SK-N-MC (cell line): ENCODE measurements around the gene SELENON.

Experiments
- DNase-seq: peaks from one replicate; pipeline ENCODE4 v3.0.0-alpha.2; 2011; ENCODE audit warnings: low read depth, low spot score
- H3K27ac ChIP-seq: fragments of 200-600 bp; sonication (generic); 2 replicates; pipeline ENCODE4 v1.5.1; 2016; ENCODE audit warnings: mixed run types
- H3K36me3 ChIP-seq: fragments of 200-600 bp; sonication (generic); 2 replicates; pipeline ENCODE4 v1.6.1; 2017; ENCODE audit warnings: antibody characterized with exemption, low read length, mixed read lengths; ENCODE audit not compliant: insufficient read depth
- H3K4me3 ChIP-seq: fragments of 200-600 bp; sonication (generic); 2 replicates; pipeline ENCODE4 v1.5.1; 2016
- H3K9ac ChIP-seq: fragments of 200-600 bp; sonication (generic); 2 replicates; pipeline ENCODE4 v1.8.0; 2017; ENCODE audit warnings: mixed run types, mixed read lengths; ENCODE audit not compliant: insufficient read length
- H3K9me3 ChIP-seq: fragments of 200-600 bp; sonication (generic); 2 replicates; pipeline ENCODE4 v1.6.1; 2017; ENCODE audit warnings: low read depth, mild to moderate bottlenecking, antibody characterized with exemption, low read length, moderate library complexity, mixed read lengths
- EZH2 ChIP-seq: fragments of 200-600 bp; sonication (generic); IDR thresholded peaks from one replicate; pipeline ENCODE4 v1.6.1; 2017; ENCODE audit warnings: antibody characterized with exemption
- FOXP2 ChIP-seq: optimal IDR thresholded peaks from 2 replicates; pipeline ENCODE3; 2011; ENCODE audit warnings: mild to moderate bottlenecking, moderate library complexity; ENCODE audit not compliant: insufficient read depth; ENCODE audit errors: extremely low read length, control extremely low read depth
- POLR2AphosphoS5 ChIP-seq: IDR thresholded peaks from 2 replicates; pipeline ENCODE4 v1.6.1; 2012; ENCODE audit warnings: mild to moderate bottlenecking, low read depth, low read length, borderline replicate concordance

The SELENON gene

DNA sequence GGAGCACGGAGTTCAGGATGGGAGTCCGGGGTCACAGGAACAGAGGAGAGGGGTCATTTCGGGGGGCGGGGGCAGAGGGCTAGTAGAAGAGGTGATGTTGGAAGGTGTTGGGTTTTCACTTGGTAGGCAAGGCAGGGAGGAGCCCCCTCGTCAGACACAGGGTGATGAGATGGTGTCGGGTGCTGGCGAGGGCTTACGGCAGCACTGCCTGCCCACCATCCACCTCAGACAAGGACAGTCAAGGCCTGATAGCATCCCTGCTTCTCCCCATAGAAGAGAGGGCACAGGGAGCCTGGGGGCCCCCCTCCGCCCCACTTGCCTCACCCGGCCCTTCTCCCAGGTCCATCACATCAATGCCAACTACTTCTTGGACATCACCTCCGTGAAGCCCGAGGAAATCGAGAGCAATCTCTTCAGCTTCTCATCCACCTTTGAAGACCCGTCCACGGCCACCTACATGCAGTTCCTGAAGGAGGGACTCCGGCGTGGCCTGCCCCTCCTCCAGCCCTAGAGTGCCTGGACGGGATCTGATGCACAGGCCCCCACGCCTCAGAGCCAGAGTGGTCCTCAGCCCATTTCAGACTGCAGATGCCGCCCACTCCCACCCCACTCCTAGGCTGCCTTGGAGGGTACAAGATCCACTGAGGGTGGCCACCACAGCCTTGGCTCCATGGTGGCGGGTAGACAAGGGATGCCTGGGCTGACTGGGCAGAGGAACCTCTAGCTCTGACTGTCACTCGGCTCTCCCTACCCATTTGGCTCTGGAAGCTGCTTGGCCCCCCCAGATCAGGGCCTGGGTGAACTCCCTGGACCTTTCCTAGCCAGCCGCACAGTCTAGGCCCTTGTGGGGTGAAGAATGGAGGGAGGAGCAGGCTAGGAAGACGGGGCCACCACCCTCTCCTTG, 15.5 kb downstream of the SELENON start:
- Histone ChIP-seq H3K9ac (no peak overlapping the region), H3K27ac (no peak overlapping the region), H3K4me3 (no peak overlapping the region), H3K9me3 (no peaks in the 10 kb centered on the region), H3K36me3 (no peaks in the 10 kb centered on the region)
- TF ChIP-seq POLR2AphosphoS5 (no peak), FOXP2 (no peak), EZH2 (no peak)
- DNase-seq = no peak

- H3K27ac ChIP-seq = no peak overlapping the region
- DNase-seq = no peak
- H3K9me3 ChIP-seq = no peaks in the 10 kb centered on the region
- TF ChIP-seq POLR2AphosphoS5 (no peak), FOXP2 (no peak), EZH2 (no peak)
- no peak overlapping the region for H3K4me3 ChIP-seq
- H3K36me3 ChIP-seq = no peaks in the 10 kb centered on the region
- no peak overlapping the region for H3K9ac ChIP-seq
Observed at GRCh38 chr1:25816112-25816718, 16.2 kb downstream of the SELENON start.

DNA sequence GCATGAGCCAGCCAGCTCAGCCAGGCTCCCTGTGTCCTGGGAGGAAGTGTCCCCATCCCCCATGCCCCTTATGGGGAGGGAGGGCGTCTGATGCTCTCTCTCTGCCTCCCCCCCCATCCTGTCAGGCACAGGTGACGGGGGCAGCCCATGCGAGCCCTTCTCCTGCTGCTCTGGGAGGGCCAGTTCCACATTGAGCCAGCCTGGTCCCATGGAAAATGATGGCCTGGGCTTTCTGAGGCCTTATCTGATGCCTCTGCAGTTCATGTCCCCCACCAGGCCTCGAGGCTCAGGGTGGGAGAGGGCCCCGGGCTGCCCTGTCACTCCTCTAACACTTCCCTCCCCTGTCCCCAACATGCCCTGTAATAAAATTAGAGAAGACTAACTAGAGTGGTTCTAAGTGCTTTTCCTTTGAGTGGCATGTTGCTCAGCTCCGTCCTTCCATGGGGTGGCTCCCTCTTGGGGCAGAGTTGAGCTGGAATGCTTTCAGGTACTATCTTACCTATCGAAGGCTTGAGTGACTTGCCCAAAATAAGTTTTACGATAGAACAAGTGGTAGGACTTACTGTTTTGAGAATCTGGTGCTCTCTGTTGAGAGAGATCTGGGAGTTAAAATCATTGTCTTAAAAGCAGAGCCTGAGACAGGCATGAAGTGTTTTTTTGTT, 18.0 kb downstream of the SELENON start:
- no peak for DNase-seq
- H3K27ac ChIP-seq = peak overlapping the region; percentile 86; the same call in 1 of the 2 replicates
- H3K9ac ChIP-seq = peak overlapping the region; percentile 90
- H3K36me3 ChIP-seq = no peaks in the 10 kb centered on the region
- H3K4me3 ChIP-seq = peak overlapping the region; percentile 98
- no peaks in the 10 kb centered on the region for H3K9me3 ChIP-seq
- TF ChIP-seq EZH2 (no peak), FOXP2 (no peak), POLR2AphosphoS5 (no peak)

DNA sequence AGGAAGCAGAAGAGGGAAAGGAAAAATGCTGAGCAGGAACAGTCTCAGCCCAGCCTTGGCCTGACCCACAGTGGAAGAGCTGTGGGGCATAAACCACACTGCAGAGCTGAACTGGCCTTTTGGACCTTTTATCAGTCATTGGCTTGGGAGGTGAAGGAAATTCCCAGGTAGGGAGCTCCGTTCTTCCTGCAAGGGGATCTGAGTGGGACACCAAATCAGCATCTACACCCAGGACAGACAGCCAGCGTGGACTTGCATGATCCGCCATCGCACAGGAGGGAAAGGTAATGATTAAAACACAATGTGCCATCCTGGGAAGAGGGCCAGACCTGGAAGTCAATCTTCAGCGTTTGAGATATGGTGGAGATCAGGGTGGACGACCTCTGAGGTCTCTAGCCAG, 18.6 kb downstream of the SELENON start:
- no peaks in the 10 kb centered on the region for H3K36me3 ChIP-seq
- H3K4me3 ChIP-seq = peak overlapping the region; percentile 98
- TF ChIP-seq EZH2 = no peak
- no peak for TF ChIP-seq POLR2AphosphoS5
- TF ChIP-seq FOXP2 = no peak
- H3K9me3 ChIP-seq = no peaks in the 10 kb centered on the region
- no peak for DNase-seq
- peak overlapping the region; percentile 86 for H3K27ac ChIP-seq
- peak overlapping the region; percentile 90 for H3K9ac ChIP-seq

DNA sequence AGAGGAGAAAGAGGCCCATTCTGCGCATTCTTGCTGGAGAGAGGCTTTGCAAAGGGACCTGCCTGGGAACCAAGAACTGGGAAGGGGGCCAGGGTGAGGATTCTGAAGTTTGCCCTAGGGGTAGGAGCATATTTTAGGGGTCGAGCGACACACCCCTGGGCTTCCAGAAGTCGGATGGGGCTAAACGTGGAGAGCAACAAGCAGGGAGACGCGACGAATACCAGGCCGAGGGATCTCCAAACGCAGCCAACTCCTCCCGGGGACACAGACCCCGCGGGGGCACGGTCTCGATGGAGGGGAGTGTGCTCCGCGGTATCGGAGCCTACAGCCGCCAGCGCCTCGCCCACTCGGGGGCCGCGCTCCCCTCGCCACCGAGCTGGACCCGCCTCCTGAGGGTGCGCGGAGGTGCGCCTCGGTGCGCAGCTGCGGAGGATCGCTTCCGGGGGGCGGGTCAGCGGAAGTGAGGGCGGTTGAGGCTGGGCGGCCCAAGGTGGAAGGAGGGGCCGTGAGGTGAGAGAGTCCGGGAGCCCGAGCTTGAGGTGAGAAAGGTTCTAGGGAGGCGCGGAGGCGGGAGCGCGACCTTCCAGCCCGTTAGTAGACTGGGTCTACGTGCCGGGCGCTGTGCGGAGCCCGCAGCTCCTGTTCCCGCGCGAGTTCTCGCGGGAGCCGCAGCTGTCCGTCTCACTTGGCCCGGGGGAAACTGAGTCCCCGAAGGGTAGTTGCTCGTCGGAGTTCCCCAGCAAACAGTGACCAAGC, 19.7 kb downstream of the SELENON start, which contains the start of gene MTFR1L:
TSS of gene MTFR1L (plus strand) at position 464 of the 756 bp plus-strand sequence. CDS start 3,151 bp downstream, outside the sequence.
- no peak for DNase-seq
- peak within 1 kb of the TSS; percentile 98 for H3K4me3 ChIP-seq
- H3K9me3 ChIP-seq = no peaks in the 10 kb centered on the region
- peak within 1 kb of the TSS; percentile 86 for H3K27ac ChIP-seq
- TF ChIP-seq POLR2AphosphoS5 = peak; percentile 89
- no peak for TF ChIP-seq FOXP2
- H3K9ac ChIP-seq = peak within 1 kb of the TSS; percentile 90
- no peaks in the 10 kb centered on the region for H3K36me3 ChIP-seq

GRCh38 chr1:25820247-25821111, 20.5 kb downstream of the SELENON start:
- DNase-seq = no peak
- H3K4me3 ChIP-seq = peak overlapping the region; percentile 98
- no peak overlapping the region; the same call in 1 of the 2 replicates for H3K27ac ChIP-seq
- TF ChIP-seq EZH2 (no peak), POLR2AphosphoS5 (0 out of 2 replicates have a peak, but pooled peaks have one; percentile 7), FOXP2 (no peak)
- peak overlapping the region; percentile 90 for H3K9ac ChIP-seq
- no peaks in the 10 kb centered on the region for H3K36me3 ChIP-seq
- no peaks in the 10 kb centered on the region for H3K9me3 ChIP-seq

DNA sequence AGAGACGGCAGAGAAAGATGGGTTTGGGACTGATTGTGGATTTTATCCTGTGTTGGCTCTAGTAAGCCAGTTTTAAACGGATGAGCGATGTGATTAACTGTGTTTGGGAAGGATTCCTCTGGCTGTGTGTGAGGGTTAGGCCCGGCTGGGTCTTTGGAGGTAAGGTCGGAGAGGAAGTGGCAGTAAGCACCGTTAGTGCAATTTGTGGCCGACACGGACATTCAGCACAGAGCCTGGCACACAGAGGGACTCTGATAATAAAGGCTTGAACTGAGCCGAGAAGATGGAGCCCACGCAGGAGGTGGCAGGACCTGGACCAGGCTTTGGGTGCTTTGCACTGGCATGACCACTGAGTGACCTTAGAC, 21.1 kb downstream of the SELENON start:
- no peak for TF ChIP-seq POLR2AphosphoS5
- no peak for TF ChIP-seq EZH2
- peak overlapping the region; percentile 90 for H3K9ac ChIP-seq
- H3K36me3 ChIP-seq = no peaks in the 10 kb centered on the region; the same call in 1 of the 2 replicates
- H3K9me3 ChIP-seq = no peaks in the 10 kb centered on the region
- no peak for DNase-seq
- H3K4me3 ChIP-seq = peak overlapping the region; percentile 98
- H3K27ac ChIP-seq = no peak overlapping the region
